Activated effector memory CD4-positive, alpha-beta T cell treated with Interleukin-2 at 50 U/mL for 16 hours (primary cell): Measurements from ENCODE around the gene GUCA2A.
"Not testable (repeated sequence)": the region's sequence is repeated elsewhere in the genome, so short reads cannot be mapped to it uniquely, and the experiment has no call there.

ENCODE experiments used
- DNase-seq: peaks from one replicate; pipeline ENCODE4 v3.0.0-alpha.2; 2020

The GUCA2A gene

GRCh38 chr1:42164551-42165420, at the start of gene GUCA2A:
Gene GUCA2A (minus strand): TSS chr1:42164745. CDS start chr1:42164712, 33 bp downstream.
- DNase-seq, result no peak

- no peak for DNase-seq
Measured at GRCh38 chr1:42211224-42211623, 46.7 kb upstream of the GUCA2A start.

- DNase-seq, result no peak
Measured at GRCh38 chr1:42210421-42211133, 46.0 kb upstream of the GUCA2A start.

- no peak for DNase-seq
Measured at GRCh38 chr1:42209526-42210251, 45.1 kb upstream of the GUCA2A start.

GRCh38 chr1:42206930-42207329, 42.4 kb upstream of the GUCA2A start:
- DNase-seq, result not testable (repeated sequence)

GRCh38 chr1:42206164-42206563, 41.6 kb upstream of the GUCA2A start:
- no peak for DNase-seq

GRCh38 chr1:42201986-42202385, 37.4 kb upstream of the GUCA2A start:
- no peak for DNase-seq

GRCh38 chr1:42198251-42198650, 33.7 kb upstream of the GUCA2A start:
- DNase-seq, result no peak

- DNase-seq, result no peak
Measured at GRCh38 chr1:42195841-42196240, 31.3 kb upstream of the GUCA2A start.

GRCh38 chr1:42192106-42192505, 27.6 kb upstream of the GUCA2A start:
- DNase-seq, result no peak

GRCh38 chr1:42191319-42191718, 26.8 kb upstream of the GUCA2A start:
- DNase-seq, result no peak

- DNase-seq, result no peak
Measured at GRCh38 chr1:42189931-42190853, 25.6 kb upstream of the GUCA2A start.

GRCh38 chr1:42186152-42186551, 21.6 kb upstream of the GUCA2A start:
- DNase-seq, result no peak

- DNase-seq, result no peak
Measured at GRCh38 chr1:42184616-42185015, 20.1 kb upstream of the GUCA2A start.

- DNase-seq, result no peak
Measured at GRCh38 chr1:42183957-42184268, 19.4 kb upstream of the GUCA2A start.

GRCh38 chr1:42183210-42183956, 18.8 kb upstream of the GUCA2A start:
- DNase-seq, result no peak

GRCh38 chr1:42181687-42182086, 17.1 kb upstream of the GUCA2A start:
- no peak for DNase-seq

- DNase-seq, result no peak
Measured at GRCh38 chr1:42179900-42180329, 15.4 kb upstream of the GUCA2A start.

- no peak for DNase-seq
Measured at GRCh38 chr1:42179275-42179674, 14.7 kb upstream of the GUCA2A start.

- no peak for DNase-seq
Measured at GRCh38 chr1:42178249-42178648, 13.7 kb upstream of the GUCA2A start.

GRCh38 chr1:42177541-42177981, 13.0 kb upstream of the GUCA2A start:
- no peak for DNase-seq
